Esophagus squamous epithelium (tissue), 4 donors: ENCODE data around the gene RAB19.

Source experiments
- POLR2A ChIP-seq, 4 donors: fragments of 450-650 bp; IDR thresholded peaks; one replicate each; pipeline ENCODE4 v1.6.1; 2017; ENCODE audit warnings: antibody characterized with exemption in 4 of 4, mild to moderate bottlenecking in 4 of 4, moderate library complexity in 3 of 4
- TF ChIP-seq, protein P1 (sequence below), 6 experiments: fragments of 450-650 bp in 4 of 6; fragments of 200-600 bp in 2 of 6; sonication (generic) in 2 of 6; IDR thresholded peaks; one replicate each; pipeline ENCODE4 v1.5.1; 2016 to 2019; ENCODE audit warnings: antibody characterized with exemption in 6 of 6, mild to moderate bottlenecking in 4 of 6, moderate library complexity in 4 of 6

DNA sequence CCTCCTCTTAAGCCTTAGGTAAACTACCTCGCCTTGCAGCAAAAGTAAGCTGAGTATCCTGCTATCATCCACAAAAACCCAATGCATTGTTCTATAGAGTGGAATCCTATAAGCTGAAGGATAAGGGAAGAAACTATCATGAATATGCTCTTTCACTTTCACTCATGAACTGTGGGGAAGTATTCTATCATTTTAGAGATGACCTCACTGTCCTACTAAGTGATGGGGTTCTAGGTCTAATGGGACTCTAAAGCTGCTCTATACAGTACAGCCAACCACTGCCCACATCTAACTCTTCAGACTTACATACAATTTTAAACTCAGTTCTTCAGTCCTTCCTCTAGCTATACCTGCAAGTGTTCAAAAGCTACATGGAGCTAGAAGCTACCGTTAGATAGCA is 59.3 kb downstream of the RAB19 start:
- TF ChIP-seq, protein P1, sequence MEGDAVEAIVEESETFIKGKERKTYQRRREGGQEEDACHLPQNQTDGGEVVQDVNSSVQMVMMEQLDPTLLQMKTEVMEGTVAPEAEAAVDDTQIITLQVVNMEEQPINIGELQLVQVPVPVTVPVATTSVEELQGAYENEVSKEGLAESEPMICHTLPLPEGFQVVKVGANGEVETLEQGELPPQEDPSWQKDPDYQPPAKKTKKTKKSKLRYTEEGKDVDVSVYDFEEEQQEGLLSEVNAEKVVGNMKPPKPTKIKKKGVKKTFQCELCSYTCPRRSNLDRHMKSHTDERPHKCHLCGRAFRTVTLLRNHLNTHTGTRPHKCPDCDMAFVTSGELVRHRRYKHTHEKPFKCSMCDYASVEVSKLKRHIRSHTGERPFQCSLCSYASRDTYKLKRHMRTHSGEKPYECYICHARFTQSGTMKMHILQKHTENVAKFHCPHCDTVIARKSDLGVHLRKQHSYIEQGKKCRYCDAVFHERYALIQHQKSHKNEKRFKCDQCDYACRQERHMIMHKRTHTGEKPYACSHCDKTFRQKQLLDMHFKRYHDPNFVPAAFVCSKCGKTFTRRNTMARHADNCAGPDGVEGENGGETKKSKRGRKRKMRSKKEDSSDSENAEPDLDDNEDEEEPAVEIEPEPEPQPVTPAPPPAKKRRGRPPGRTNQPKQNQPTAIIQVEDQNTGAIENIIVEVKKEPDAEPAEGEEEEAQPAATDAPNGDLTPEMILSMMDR (IDR thresholded peaks at IDR 0.05) = no peak
- no peak for TF ChIP-seq POLR2A (IDR thresholded peaks at IDR 0.05)
